Left ventricle myocardium inferior (tissue), 1 donor: ENCODE data around the gene OSBPL5. TPM values are rescaled to one million over a fixed set of nuclear protein-coding genes. Genes with fewer than 3 reads are reported as not detected.

ENCODE experiments used
- DNase-seq: peaks from one replicate; pipeline ENCODE4 v3.0.0-alpha.2; 2020
- H3K27ac ChIP-seq: fragments of 200-600 bp; replicated peaks from 2 replicates; pipeline ENCODE4 v1.8.0; 2021
- H3K27me3 ChIP-seq: fragments of 200-600 bp; 2 replicates; pipeline ENCODE4 v1.8.0; 2021; ENCODE audit warnings: low read depth
- H3K36me3 ChIP-seq: fragments of 200-600 bp; 2 replicates; pipeline ENCODE4 v1.8.0; 2021
- H3K4me1 ChIP-seq: fragments of 200-600 bp; 2 replicates; pipeline ENCODE4 v1.8.0; 2021
- H3K4me3 ChIP-seq: fragments of 200-600 bp; 2 replicates; pipeline ENCODE4 v1.8.0; 2021; ENCODE audit warnings: mild to moderate bottlenecking, moderate library complexity
- H3K9me3 ChIP-seq: fragments of 200-600 bp; replicated peaks from 2 replicates; pipeline ENCODE4 v1.8.0; 2021
- intact Hi-C: fragments of 100-400 bp; cut with micrococcal nuclease; formaldehyde crosslinking; loops from one replicate; pipeline ENCODE4 v1.11.0; 2022
- total RNA-seq: library from RNA; stranded (reverse); fragmentation: NEBNext Ultra II Directional; extraction: Animal tissue kit (Norgen Biotek cat#: 25700); gene quantifications from one replicate; pipeline ENCODE4 v1.2.1, GENCODE V29; 2021
- TF ChIP-seq, protein P1 (sequence below): fragments of 200-600 bp; IDR thresholded peaks from 2 replicates; pipeline ENCODE4 v1.8.0; 2021; ENCODE audit warnings: antibody characterized with exemption, mild to moderate bottlenecking, borderline replicate concordance
- donor health status: DM: no; HTN: yes; CAD: no; lungs with severe emphysema.

Gene OSBPL5
- total RNA-seq, 1 donor from 2014 or later: 11.4 TPM

DNA sequence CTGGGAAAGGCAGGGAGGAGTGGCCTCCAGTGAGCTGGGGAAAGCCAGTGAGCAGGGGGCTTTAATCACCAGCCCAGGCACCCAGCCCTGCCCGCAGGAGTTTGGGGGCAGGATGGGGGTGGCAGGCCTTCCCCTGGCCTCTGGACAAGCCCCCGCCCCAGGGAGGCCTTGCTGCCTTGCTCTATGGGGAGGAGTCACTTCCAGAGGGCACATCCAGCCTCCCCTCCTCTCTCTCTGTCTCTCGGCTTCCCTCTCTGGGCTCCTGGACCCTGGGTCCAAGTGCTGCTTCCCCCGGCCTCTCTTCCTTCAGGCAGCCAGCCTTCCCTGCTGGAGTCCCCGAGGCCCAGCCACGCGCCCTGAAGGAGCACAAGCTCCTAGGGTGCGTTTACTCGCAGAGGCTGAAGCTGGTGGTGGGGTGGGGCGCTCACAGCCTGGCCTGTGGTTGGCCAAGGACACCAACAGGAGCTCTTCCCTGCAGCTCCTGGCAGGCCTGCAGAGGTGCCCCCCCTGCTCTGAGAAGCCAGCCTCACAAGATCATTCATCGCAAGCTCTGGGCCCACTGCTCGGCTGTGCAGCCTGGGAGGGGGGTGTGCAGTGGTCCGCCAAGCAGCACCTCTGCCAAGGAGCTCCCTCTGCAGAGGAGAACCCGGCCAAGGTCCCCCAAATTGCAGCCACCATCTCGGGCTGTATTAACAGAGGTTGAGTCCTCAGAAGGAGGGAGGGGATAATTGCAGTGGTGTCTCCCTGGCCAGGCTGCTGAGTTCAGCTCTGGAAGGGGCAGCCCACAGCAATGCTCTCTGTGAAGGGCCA, 25.4 kb downstream of the OSBPL5 start:
- peak; percentile 12 for DNase-seq
- no peaks in the 10 kb centered on the region for H3K27me3 ChIP-seq
- intact Hi-C loops: no loop called here
- no peaks in the 10 kb centered on the region for H3K36me3 ChIP-seq
- no peak overlapping the region for H3K4me3 ChIP-seq
- peaks cover 53% of the 10 kb centered on the region for H3K4me1 ChIP-seq
- TF ChIP-seq, protein P1, sequence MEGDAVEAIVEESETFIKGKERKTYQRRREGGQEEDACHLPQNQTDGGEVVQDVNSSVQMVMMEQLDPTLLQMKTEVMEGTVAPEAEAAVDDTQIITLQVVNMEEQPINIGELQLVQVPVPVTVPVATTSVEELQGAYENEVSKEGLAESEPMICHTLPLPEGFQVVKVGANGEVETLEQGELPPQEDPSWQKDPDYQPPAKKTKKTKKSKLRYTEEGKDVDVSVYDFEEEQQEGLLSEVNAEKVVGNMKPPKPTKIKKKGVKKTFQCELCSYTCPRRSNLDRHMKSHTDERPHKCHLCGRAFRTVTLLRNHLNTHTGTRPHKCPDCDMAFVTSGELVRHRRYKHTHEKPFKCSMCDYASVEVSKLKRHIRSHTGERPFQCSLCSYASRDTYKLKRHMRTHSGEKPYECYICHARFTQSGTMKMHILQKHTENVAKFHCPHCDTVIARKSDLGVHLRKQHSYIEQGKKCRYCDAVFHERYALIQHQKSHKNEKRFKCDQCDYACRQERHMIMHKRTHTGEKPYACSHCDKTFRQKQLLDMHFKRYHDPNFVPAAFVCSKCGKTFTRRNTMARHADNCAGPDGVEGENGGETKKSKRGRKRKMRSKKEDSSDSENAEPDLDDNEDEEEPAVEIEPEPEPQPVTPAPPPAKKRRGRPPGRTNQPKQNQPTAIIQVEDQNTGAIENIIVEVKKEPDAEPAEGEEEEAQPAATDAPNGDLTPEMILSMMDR: no peak
- no peak overlapping the region for H3K27ac ChIP-seq
- no peaks in the 10 kb centered on the region for H3K9me3 ChIP-seq

DNA sequence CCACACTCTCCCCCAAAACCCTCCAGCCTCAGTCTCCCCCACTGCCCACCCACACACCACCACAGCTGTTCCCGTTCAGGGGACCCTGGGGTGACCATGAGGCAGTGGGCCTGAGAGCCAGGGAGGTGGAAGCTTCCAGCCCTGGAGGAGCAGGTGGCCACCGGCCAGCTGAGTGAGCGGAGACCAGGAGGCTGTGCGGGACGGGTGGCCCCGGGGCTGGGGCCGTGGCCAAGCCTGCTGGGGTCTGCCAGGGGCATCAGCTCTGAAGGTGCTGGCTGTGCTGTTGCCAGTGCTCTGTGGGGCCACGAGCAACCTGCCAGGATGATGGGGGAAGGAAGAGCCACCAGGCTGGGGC, 26.0 kb downstream of the OSBPL5 start:
- peak; percentile 17 for DNase-seq
- no peak overlapping the region for H3K27ac ChIP-seq
- H3K36me3 ChIP-seq: no peaks in the 10 kb centered on the region
- H3K4me3 ChIP-seq: no peak overlapping the region
- H3K9me3 ChIP-seq: no peaks in the 10 kb centered on the region
- H3K27me3 ChIP-seq: no peaks in the 10 kb centered on the region
- TF ChIP-seq, protein P1: no peak
- H3K4me1 ChIP-seq: peaks cover 60% of the 10 kb centered on the region
- intact Hi-C loops: no loop called here

DNA sequence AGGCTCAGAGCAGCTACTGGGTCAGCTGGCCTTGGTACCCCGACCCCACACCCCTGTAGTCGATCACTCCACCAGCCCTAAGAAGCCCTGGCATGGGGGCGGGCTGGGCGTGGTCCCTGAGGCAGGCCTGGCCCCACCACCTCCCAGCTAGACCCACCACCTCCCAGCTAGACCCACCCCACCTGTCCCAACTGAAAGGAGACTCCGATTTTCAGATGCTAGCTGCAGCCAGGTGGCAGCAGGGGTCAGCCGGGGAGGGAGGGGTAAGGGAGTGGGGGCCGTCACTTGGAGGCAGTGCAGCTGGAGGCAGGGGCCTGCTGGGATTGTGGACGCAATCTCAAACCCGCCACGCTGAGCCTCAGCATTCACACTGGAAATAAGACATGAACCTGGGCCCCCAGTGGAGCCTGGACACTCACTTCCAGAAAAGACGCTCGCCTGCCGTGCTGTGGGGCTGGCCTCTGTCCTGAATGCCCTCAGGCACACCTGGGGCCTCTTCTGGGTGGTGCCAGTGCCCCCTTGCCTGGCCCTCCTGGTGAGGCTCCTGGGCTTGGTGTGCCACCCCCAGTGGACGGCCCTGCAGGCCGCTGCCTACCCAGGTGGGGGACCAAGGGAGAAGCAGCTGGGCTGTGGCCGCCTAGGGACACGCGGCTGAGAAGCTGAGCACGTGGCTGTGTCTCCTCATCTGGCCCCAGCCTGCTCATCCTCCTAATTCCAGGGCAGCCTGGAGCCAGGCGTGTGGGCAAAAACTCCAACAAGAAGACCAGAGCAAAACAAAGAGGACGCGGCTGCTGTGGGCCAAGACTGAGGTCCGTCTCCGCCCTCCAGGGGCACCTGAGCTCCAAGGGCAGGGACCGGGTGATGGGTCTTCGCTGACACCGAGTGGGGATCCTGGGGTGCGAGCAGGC, 26.7 kb downstream of the OSBPL5 start:
- H3K36me3 ChIP-seq: no peaks in the 10 kb centered on the region

DNA sequence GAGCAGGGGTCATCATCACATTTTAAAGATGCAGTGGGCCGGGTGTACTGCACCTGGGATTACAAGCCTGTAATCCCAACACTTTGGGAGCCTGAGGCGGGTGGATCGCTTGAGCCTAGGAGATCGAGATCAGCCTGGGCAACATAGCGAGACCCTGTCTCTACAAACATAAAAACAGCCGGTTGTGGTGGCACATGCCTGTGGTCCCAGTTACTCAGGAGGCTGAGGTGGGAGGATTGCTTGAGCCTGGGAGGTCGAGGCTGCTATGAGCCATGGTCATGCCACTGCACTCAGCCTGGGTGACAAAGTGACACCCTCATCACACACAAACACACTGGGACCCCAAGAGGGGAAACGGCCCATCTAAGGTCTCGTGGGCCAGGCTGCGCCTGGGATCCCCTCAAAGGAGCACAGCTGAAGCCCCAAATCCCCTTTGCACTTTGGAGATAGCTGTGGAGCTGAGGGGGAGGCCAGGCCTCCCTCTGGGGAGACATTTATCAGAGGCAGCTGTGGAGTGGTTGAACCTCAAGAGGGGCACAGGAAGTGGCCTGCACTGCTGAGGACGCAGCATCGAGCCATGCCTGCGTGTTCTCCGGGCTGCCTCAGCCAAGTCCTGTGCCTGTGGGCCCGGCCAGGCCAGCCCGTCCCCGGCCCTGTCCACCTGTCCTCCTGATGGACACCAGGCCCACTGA, 27.5 kb downstream of the OSBPL5 start:
- Histone ChIP-seq H3K4me3 (no peak overlapping the region), H3K27me3 (no peaks in the 10 kb centered on the region), H3K27ac (peak overlapping the region; percentile 30), H3K4me1 (peaks cover 62% of the 10 kb centered on the region), H3K9me3 (no peaks in the 10 kb centered on the region), H3K36me3 (peaks cover 1% of the 10 kb centered on the region)
- intact Hi-C loops: no loop called here
- TF ChIP-seq, protein P1: no peak
- DNase-seq: peak; percentile 5

More for the DNA sequence above, 26.7 kb downstream of the OSBPL5 start:
- TF ChIP-seq, protein P1: no peak
- Histone ChIP-seq H3K27me3 (no peaks in the 10 kb centered on the region), H3K4me3 (no peak overlapping the region), H3K9me3 (no peaks in the 10 kb centered on the region), H3K4me1 (peaks cover 62% of the 10 kb centered on the region), H3K27ac (peak overlapping the region; percentile 30)
- DNase-seq: peak; percentile 16
- intact Hi-C loops: no loop called here
